Vagina (tissue), 2 donors: ENCODE results near the gene MSMB.

Source experiments
- POLR2A ChIP-seq, 2 donors: fragments of 450-650 bp; IDR thresholded peaks; one replicate each; pipeline ENCODE4 v1.6.1; 2017; ENCODE audit warnings: antibody characterized with exemption in 2 of 2, mild to moderate bottlenecking in 2 of 2, moderate library complexity in 2 of 2
- POLR2AphosphoS5 ChIP-seq, 2 donors: sonication (generic); formaldehyde crosslinking; IDR thresholded peaks; one replicate each; pipeline ENCODE4 v1.9.0; 2017; ENCODE audit warnings: antibody characterized with exemption in 2 of 2, mild to moderate bottlenecking in 2 of 2, low read depth in 1 of 2; ENCODE audit not compliant: insufficient read depth in 1 of 2
- TF ChIP-seq, protein P1 (sequence below), 3 experiments: fragments of 450-650 bp in 2 of 3; fragments of 200-600 bp in 1 of 3; sonication (generic) in 1 of 3; IDR thresholded peaks; one replicate each; pipeline ENCODE4 v1.5.1; 2017 to 2019; ENCODE audit warnings: antibody characterized with exemption in 3 of 3, mild to moderate bottlenecking in 2 of 3, moderate library complexity in 2 of 3

DNA sequence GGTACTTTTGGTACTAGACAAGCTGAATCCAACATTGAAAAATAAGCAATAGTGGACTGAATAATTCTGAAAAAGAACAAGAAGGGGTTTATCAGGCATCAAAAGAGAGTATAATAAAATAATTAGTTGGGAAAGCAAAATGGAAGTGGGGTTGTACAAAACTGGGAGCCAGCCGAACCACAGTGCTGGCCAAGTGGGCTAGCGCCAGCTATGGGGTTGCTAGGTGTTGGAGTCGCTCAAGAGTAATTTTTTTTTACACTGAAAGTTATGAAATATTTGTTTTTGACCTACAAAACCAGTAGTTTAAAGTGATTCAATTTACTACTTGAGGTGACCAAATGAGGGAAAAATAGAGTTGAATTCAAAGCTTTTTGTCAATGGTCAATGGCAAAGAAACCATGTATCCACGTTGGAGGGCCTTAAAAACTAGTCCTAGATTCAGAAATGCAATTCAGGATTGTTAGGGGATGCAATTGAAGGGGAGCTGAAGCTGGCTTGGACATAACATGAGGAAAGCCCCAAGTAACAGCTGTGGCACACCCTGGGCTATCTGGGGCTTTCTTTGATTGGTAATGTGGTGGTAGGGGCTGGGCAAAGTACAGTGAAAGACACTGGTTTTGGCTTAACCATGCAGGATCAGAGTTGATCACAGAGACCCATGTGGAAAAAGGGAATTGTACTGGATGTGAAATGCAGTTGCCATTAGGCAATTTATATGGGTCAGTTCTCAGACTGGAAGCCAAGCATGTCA is 28.3 kb upstream of the MSMB start:
- TF ChIP-seq, protein P1, sequence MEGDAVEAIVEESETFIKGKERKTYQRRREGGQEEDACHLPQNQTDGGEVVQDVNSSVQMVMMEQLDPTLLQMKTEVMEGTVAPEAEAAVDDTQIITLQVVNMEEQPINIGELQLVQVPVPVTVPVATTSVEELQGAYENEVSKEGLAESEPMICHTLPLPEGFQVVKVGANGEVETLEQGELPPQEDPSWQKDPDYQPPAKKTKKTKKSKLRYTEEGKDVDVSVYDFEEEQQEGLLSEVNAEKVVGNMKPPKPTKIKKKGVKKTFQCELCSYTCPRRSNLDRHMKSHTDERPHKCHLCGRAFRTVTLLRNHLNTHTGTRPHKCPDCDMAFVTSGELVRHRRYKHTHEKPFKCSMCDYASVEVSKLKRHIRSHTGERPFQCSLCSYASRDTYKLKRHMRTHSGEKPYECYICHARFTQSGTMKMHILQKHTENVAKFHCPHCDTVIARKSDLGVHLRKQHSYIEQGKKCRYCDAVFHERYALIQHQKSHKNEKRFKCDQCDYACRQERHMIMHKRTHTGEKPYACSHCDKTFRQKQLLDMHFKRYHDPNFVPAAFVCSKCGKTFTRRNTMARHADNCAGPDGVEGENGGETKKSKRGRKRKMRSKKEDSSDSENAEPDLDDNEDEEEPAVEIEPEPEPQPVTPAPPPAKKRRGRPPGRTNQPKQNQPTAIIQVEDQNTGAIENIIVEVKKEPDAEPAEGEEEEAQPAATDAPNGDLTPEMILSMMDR (IDR thresholded peaks at IDR 0.05): no peak
- TF ChIP-seq POLR2AphosphoS5 (IDR thresholded peaks at IDR 0.05; ENCODE audit: insufficient read depth in 1 of 2, low read depth in 1 of 2): no peak
- TF ChIP-seq POLR2A (IDR thresholded peaks at IDR 0.05): no peak
